Hepatocyte (in vitro differentiated cells): ENCODE data around the gene APLP1. TPM values are rescaled to one million over a fixed set of nuclear protein-coding genes. Genes with fewer than 3 reads are reported as not detected.

ENCODE experiments used
- DNase-seq: peaks from one replicate; pipeline ENCODE4 v3.0.0-alpha.2; 2016; ENCODE audit warnings: low spot score
- H2AFZ ChIP-seq: fragments of 200-600 bp; sonication (generic); 2 replicates; pipeline ENCODE4 v1.6.0; 2016; ENCODE audit warnings: antibody characterized with exemption, mild to moderate bottlenecking
- H3K27ac ChIP-seq: fragments of 200-600 bp; sonication (generic); 2 replicates; pipeline ENCODE4 v1.5.1; 2016; ENCODE audit warnings: mild to moderate bottlenecking
- H3K27me3 ChIP-seq: fragments of 200-600 bp; sonication (generic); 2 replicates; pipeline ENCODE4 v1.6.1; 2016
- H3K36me3 ChIP-seq: fragments of 200-600 bp; sonication (generic); replicated peaks from 2 replicates; pipeline ENCODE4 v1.5.1; 2016; ENCODE audit warnings: low read depth; ENCODE audit not compliant: insufficient read depth
- H3K4me1 ChIP-seq: fragments of 200-600 bp; sonication (generic); 2 replicates; pipeline ENCODE4 v1.5.1; 2016; ENCODE audit warnings: mild to moderate bottlenecking, moderate library complexity; ENCODE audit not compliant: insufficient read depth
- H3K4me2 ChIP-seq: fragments of 200-600 bp; sonication (generic); 2 replicates; pipeline ENCODE4 v1.6.0; 2016
- H3K4me3 ChIP-seq: fragments of 200-600 bp; sonication (generic); 2 replicates; pipeline ENCODE4 v1.5.1; 2016; ENCODE audit warnings: mild to moderate bottlenecking
- H3K79me2 ChIP-seq: fragments of 200-600 bp; sonication (generic); 2 replicates; pipeline ENCODE4 v1.6.0; 2017; ENCODE audit warnings: mild to moderate bottlenecking
- H3K9me2 ChIP-seq: fragments of 200-600 bp; sonication (generic); replicated peaks from 2 replicates; pipeline ENCODE4 v1.6.0; 2017; ENCODE audit warnings: mild to moderate bottlenecking; ENCODE audit not compliant: insufficient read depth
- H3K9me3 ChIP-seq: fragments of 200-600 bp; sonication (generic); 2 replicates; pipeline ENCODE4 v1.5.1; 2016; ENCODE audit warnings: low read depth, mild to moderate bottlenecking
- H4K20me1 ChIP-seq: fragments of 200-600 bp; sonication (generic); 2 replicates; pipeline ENCODE4 v1.6.0; 2016; ENCODE audit warnings: mild to moderate bottlenecking; ENCODE audit not compliant: insufficient read depth, poor library complexity, severe bottlenecking
- EZH2 ChIP-seq: fragments of 200-600 bp; sonication (generic); IDR thresholded peaks from 2 replicates; pipeline ENCODE4 v1.6.1; 2016; ENCODE audit warnings: antibody characterized with exemption, mild to moderate bottlenecking, borderline replicate concordance
- EZH2phosphoT487 ChIP-seq: fragments of 200-600 bp; sonication (generic); IDR thresholded peaks from one replicate; pipeline ENCODE4 v1.6.1; 2018; ENCODE audit warnings: antibody characterized with exemption, mild to moderate bottlenecking, low read depth, moderate library complexity; ENCODE audit not compliant: unreplicated experiment, severe bottlenecking
- WGBS: methylation state at CpG from one replicate; pipeline ENCODE4 v1.1.6; 2016; ENCODE audit warnings: low lambda C conversion rate; ENCODE audit errors: missing lambda C conversion rate; 5-methylcytosine and 5-hydroxymethylcytosine counted together
- polyA plus RNA-seq: library from polyadenylated mRNA; unstranded; fragments of >200 nt; fragmentation: Nextera tagmentation; extraction: Ambion mirVana; gene quantifications from 2 replicates; pipeline ENCODE4 v1.2.1, GENCODE V29; 2016
- total RNA-seq: library from RNA; depleted of rRNA; stranded (reverse); fragments of >200 nt; gene quantifications from 2 replicates; pipeline ENCODE4 v1.2.3, GENCODE V29; 2014
- TF ChIP-seq, protein P1 (sequence below): fragments of 200-600 bp; sonication (generic); IDR thresholded peaks from 2 replicates; pipeline ENCODE4 v1.5.1; 2016; ENCODE audit warnings: antibody characterized with exemption, mild to moderate bottlenecking; ENCODE audit not compliant: poor library complexity

Gene APLP1
- total and polyA plus RNA-seq, 2 experiments from 2014 or later = 29.0 to 115 TPM

DNA sequence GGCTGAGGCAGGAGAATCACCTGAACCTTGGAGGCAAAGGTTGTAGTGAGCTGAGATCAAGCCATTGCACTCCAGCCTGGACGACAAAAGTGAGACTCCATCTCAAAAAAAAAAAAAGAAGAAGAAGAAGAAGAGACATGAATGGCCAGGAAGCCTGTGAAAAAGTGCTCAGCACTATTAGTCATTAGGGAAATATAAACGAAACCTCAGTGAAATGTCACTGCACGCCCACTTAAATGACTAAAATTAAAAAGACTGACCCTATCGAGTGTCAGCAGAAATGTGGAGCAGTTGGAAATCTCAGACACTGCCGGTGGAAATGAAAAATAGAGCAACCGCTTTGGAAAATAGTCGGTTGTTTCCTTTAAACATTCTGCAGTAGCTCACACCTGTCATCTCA, 45.2 kb downstream of the APLP1 start:
- H3K4me3 ChIP-seq = no peak overlapping the region
- H3K79me2 ChIP-seq = no peaks in the 10 kb centered on the region
- H3K36me3 ChIP-seq = no peaks in the 10 kb centered on the region
- H3K27me3 ChIP-seq = no peaks in the 10 kb centered on the region
- no peak overlapping the region for H2AFZ ChIP-seq
- no peaks in the 10 kb centered on the region for H3K4me1 ChIP-seq
- no peak overlapping the region for H3K27ac ChIP-seq
- WGBS = 82% methylated on average over 7 of the region's 7 CpGs
- no peak for DNase-seq
- H3K4me2 ChIP-seq = no peak overlapping the region
- no peaks in the 10 kb centered on the region for H3K9me3 ChIP-seq
- H4K20me1 ChIP-seq = no peaks in the 10 kb centered on the region
- no peaks in the 10 kb centered on the region for H3K9me2 ChIP-seq
- TF ChIP-seq EZH2phosphoT487 (no peak), EZH2 (no peak)
- TF ChIP-seq, protein P1, sequence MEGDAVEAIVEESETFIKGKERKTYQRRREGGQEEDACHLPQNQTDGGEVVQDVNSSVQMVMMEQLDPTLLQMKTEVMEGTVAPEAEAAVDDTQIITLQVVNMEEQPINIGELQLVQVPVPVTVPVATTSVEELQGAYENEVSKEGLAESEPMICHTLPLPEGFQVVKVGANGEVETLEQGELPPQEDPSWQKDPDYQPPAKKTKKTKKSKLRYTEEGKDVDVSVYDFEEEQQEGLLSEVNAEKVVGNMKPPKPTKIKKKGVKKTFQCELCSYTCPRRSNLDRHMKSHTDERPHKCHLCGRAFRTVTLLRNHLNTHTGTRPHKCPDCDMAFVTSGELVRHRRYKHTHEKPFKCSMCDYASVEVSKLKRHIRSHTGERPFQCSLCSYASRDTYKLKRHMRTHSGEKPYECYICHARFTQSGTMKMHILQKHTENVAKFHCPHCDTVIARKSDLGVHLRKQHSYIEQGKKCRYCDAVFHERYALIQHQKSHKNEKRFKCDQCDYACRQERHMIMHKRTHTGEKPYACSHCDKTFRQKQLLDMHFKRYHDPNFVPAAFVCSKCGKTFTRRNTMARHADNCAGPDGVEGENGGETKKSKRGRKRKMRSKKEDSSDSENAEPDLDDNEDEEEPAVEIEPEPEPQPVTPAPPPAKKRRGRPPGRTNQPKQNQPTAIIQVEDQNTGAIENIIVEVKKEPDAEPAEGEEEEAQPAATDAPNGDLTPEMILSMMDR = no peak

- Histone ChIP-seq H3K9me3 (no peaks in the 10 kb centered on the region), H2AFZ (no peak overlapping the region), H3K4me3 (no peak overlapping the region), H3K9me2 (no peaks in the 10 kb centered on the region), H3K79me2 (no peaks in the 10 kb centered on the region), H3K27ac (no peak overlapping the region), H4K20me1 (no peaks in the 10 kb centered on the region), H3K4me2 (no peak overlapping the region), H3K36me3 (no peaks in the 10 kb centered on the region), H3K27me3 (no peaks in the 10 kb centered on the region), H3K4me1 (no peaks in the 10 kb centered on the region)
- WGBS = 65% methylated on average over 3 of the region's 3 CpGs
- DNase-seq = no peak
- TF ChIP-seq EZH2phosphoT487 (no peak), EZH2 (no peak)
- TF ChIP-seq, protein P1 = no peak
Measured at GRCh38 chr19:35915443-35915842, 47.1 kb downstream of the APLP1 start.

- Histone ChIP-seq H3K79me2 (no peaks in the 10 kb centered on the region), H3K4me1 (no peaks in the 10 kb centered on the region), H4K20me1 (no peaks in the 10 kb centered on the region), H2AFZ (no peak overlapping the region), H3K4me2 (no peak overlapping the region), H3K9me3 (no peaks in the 10 kb centered on the region), H3K36me3 (no peaks in the 10 kb centered on the region), H3K9me2 (no peaks in the 10 kb centered on the region), H3K27ac (no peak overlapping the region), H3K27me3 (no peaks in the 10 kb centered on the region), H3K4me3 (no peak overlapping the region)
- WGBS = 87% methylated on average over 11 of the region's 11 CpGs
- TF ChIP-seq EZH2 = no peak
- TF ChIP-seq, protein P1 = no peak
- no peak for TF ChIP-seq EZH2phosphoT487
- no peak for DNase-seq
Measured at GRCh38 chr19:35919306-35919705, 50.9 kb downstream of the APLP1 start.

DNA sequence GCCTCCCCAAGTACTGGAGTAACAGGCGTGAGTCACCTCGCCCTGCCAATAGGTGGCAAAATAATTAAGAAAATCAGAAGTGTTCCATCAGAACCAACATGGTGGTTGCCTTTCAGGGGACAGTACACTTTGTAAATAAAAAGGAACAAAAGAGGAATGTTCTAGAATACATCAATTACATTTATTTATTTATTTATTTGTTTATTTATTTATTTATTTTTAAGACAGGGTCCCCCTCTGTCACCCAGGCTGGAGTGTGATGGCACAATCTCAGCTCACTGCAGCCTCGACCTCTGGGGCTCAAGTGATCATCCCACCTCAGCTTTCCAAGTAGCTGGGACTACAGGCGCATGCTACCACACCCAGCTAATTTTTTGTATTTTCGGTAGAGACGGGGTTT, 52.6 kb downstream of the APLP1 start:
- 92% methylated on average over 6 of the region's 6 CpGs for WGBS
- H3K36me3 ChIP-seq = no peaks in the 10 kb centered on the region
- DNase-seq = no peak
- H3K79me2 ChIP-seq = no peaks in the 10 kb centered on the region
- no peaks in the 10 kb centered on the region for H4K20me1 ChIP-seq
- H3K9me3 ChIP-seq = no peaks in the 10 kb centered on the region
- TF ChIP-seq, protein P1 = no peak
- no peak for TF ChIP-seq EZH2
- no peak for TF ChIP-seq EZH2phosphoT487
- no peak overlapping the region for H3K4me2 ChIP-seq
- H3K4me1 ChIP-seq = no peaks in the 10 kb centered on the region
- H3K9me2 ChIP-seq = no peaks in the 10 kb centered on the region
- H3K27me3 ChIP-seq = no peaks in the 10 kb centered on the region
- H3K27ac ChIP-seq = no peak overlapping the region
- no peak overlapping the region for H3K4me3 ChIP-seq
- no peak overlapping the region for H2AFZ ChIP-seq
